WTC11 (cell line): ENCODE measurements around the gene CYP4F12. TPM values are rescaled to one million over a fixed set of nuclear protein-coding genes. Genes with fewer than 3 reads are reported as not detected.

ENCODE experiments used
- ATAC-seq: fragments of 200-7000 bp; cut with Tn5 transposase; 2 replicates; pipeline ENCODE4 v1.10.0; 2021; ENCODE audit warnings: mild to moderate bottlenecking, moderate library complexity
- CTCF ChIA-PET: fragments of 300-600 bp; sonication (Branson Sonifier 250); formaldehyde crosslinking; loops from one replicate; lab custom pipeline; 2021; ENCODE audit warnings: antibody characterized with exemption; lab: Charles Lee
- POLR2A ChIA-PET: fragments of 350-600 bp; sonication (Branson Sonifier 250); formaldehyde crosslinking; loops from one replicate; lab custom pipeline; 2021; ENCODE audit warnings: antibody characterized with exemption; lab: Charles Lee
- DNase-seq: peaks from one replicate; pipeline ENCODE4 v3.0.0; 2021; ENCODE audit warnings: low spot score
- H3K27ac Mint-ChIP-seq: 2 replicates; pipeline ENCODE4 v1.8.0; 2021; ENCODE audit warnings: mixed read lengths
- H3K27me3 Mint-ChIP-seq: 2 replicates; pipeline ENCODE4 v1.8.0; 2021; ENCODE audit warnings: low read depth, mild to moderate bottlenecking, moderate library complexity, mixed read lengths
- H3K36me3 Mint-ChIP-seq: 2 replicates; pipeline ENCODE4 v1.8.0; 2021; ENCODE audit warnings: mixed read lengths
- H3K4me1 Mint-ChIP-seq: 2 replicates; pipeline ENCODE4 v1.8.0; 2022; ENCODE audit warnings: mixed read lengths
- H3K4me3 Mint-ChIP-seq: 2 replicates; pipeline ENCODE4 v1.8.0; 2021; ENCODE audit warnings: mild to moderate bottlenecking, moderate library complexity, mixed read lengths
- H3K9me3 Mint-ChIP-seq: 2 replicates; pipeline ENCODE4 v1.8.0; 2021; ENCODE audit warnings: mixed read lengths
- CBFB ChIP-seq: sonication (generic); formaldehyde crosslinking; IDR thresholded peaks from 2 replicates; pipeline ENCODE4 v1.8.1; 2022; ENCODE audit warnings: mild to moderate bottlenecking, low read depth, missing genetic modification reagents
- E2F1 ChIP-seq: sonication (generic); formaldehyde crosslinking; IDR thresholded peaks from 2 replicates; pipeline ENCODE4 v1.8.0; 2022; ENCODE audit warnings: mild to moderate bottlenecking, missing genetic modification reagents
- E2F5 ChIP-seq: sonication (generic); formaldehyde crosslinking; IDR thresholded peaks from 2 replicates; pipeline ENCODE4 v1.8.1; 2022; ENCODE audit warnings: mild to moderate bottlenecking, moderate library complexity, missing genetic modification reagents
- ERG ChIP-seq: fragments of 250-450 bp; sonication (Bioruptor Pico); IDR thresholded peaks from 2 replicates; pipeline ENCODE4 v1.8.0; 2021; ENCODE audit warnings: mild to moderate bottlenecking
- ETV6 ChIP-seq: sonication (generic); formaldehyde crosslinking; IDR thresholded peaks from 2 replicates; pipeline ENCODE4 v1.8.1; 2022; ENCODE audit warnings: mild to moderate bottlenecking, missing genetic modification reagents
- FOXJ3 ChIP-seq: sonication (generic); formaldehyde crosslinking; IDR thresholded peaks from 2 replicates; pipeline ENCODE4 v1.9.0; 2021; ENCODE audit warnings: missing genetic modification reagents, mild to moderate bottlenecking, borderline replicate concordance
- FOXK1 ChIP-seq: sonication (generic); formaldehyde crosslinking; IDR thresholded peaks from 2 replicates; pipeline ENCODE4 v1.8.0; 2022; ENCODE audit warnings: mild to moderate bottlenecking, moderate library complexity, missing genetic modification reagents
- GTF2I ChIP-seq: fragments of 250-450 bp; sonication (Bioruptor Pico); conservative IDR thresholded peaks from 2 replicates; pipeline ENCODE4 v1.4.0; 2021; ENCODE audit warnings: mild to moderate bottlenecking
- IRF1 ChIP-seq: sonication (generic); formaldehyde crosslinking; IDR thresholded peaks from 2 replicates; pipeline ENCODE4 v1.8.0; 2023; ENCODE audit warnings: missing genetic modification reagents
- NFE2L1 ChIP-seq: sonication (generic); formaldehyde crosslinking; IDR thresholded peaks from 2 replicates; pipeline ENCODE4 v1.8.1; 2023; ENCODE audit warnings: missing genetic modification reagents
- NFYB ChIP-seq: sonication (generic); formaldehyde crosslinking; conservative IDR thresholded peaks from 2 replicates; pipeline ENCODE4 v1.8.0; 2022; ENCODE audit warnings: low read depth, missing genetic modification reagents
- RORB ChIP-seq: fragments of 250-450 bp; sonication (Bioruptor Pico); IDR thresholded peaks from 2 replicates; pipeline ENCODE4 v1.9.0; 2021; ENCODE audit warnings: mild to moderate bottlenecking
- SMAD4 ChIP-seq: sonication (generic); formaldehyde crosslinking; IDR thresholded peaks from 2 replicates; pipeline ENCODE4 v1.8.0; 2022; ENCODE audit warnings: mild to moderate bottlenecking, missing genetic modification reagents
- SP1 ChIP-seq: sonication (generic); formaldehyde crosslinking; conservative IDR thresholded peaks from 2 replicates; pipeline ENCODE4 v1.8.1; 2022; ENCODE audit warnings: missing genetic modification reagents
- STAT6 ChIP-seq: sonication (generic); formaldehyde crosslinking; conservative IDR thresholded peaks from 2 replicates; pipeline ENCODE4 v1.8.1; 2023; ENCODE audit warnings: mild to moderate bottlenecking, low read depth, missing genetic modification reagents, moderate library complexity
- ZBTB21 ChIP-seq: sonication (generic); formaldehyde crosslinking; IDR thresholded peaks from 2 replicates; pipeline ENCODE4 v1.8.1; 2023; ENCODE audit warnings: mild to moderate bottlenecking, missing genetic modification reagents, borderline replicate concordance
- ZNF121 ChIP-seq: sonication (generic); formaldehyde crosslinking; IDR thresholded peaks from 2 replicates; pipeline ENCODE4 v1.8.0; 2023; ENCODE audit warnings: missing genetic modification reagents
- ZNF219 ChIP-seq: sonication (generic); formaldehyde crosslinking; IDR thresholded peaks from 2 replicates; pipeline ENCODE4 v1.8.0; 2023; ENCODE audit warnings: missing genetic modification reagents, mild to moderate bottlenecking, borderline replicate concordance
- ZNF423 ChIP-seq: fragments of 250-450 bp; sonication (Bioruptor Pico); IDR thresholded peaks from 2 replicates; pipeline ENCODE4 v2.1.2; 2022; ENCODE audit warnings: mild to moderate bottlenecking, moderate library complexity
- ZNF512 ChIP-seq: sonication (generic); formaldehyde crosslinking; IDR thresholded peaks from 2 replicates; pipeline ENCODE4 v1.8.1; 2022; ENCODE audit warnings: missing genetic modification reagents, borderline replicate concordance
- total RNA-seq: library from RNA; stranded (reverse); gene quantifications from 3 replicates; pipeline ENCODE4 v1.2.3, GENCODE V29; 2021
- TF ChIP-seq, protein P1 (sequence below): sonication (generic); formaldehyde crosslinking; conservative IDR thresholded peaks from 2 replicates; pipeline ENCODE4 v1.8.1; 2022; ENCODE audit warnings: mild to moderate bottlenecking, missing genetic modification reagents
- TF ChIP-seq, protein P2 (sequence below): fragments of 250-450 bp; sonication (Bioruptor Pico); IDR thresholded peaks from 2 replicates; pipeline ENCODE4 v1.9.0; 2021; ENCODE audit warnings: mild to moderate bottlenecking

Gene CYP4F12
- total RNA-seq, 1 experiment from 2014 or later = not detected

GRCh38 chr19:15651791-15652190, 21.1 kb upstream of the CYP4F12 start:
- TF ChIP-seq NFE2L1 (CRISPR knock-in tag) (no peak), IRF1 (no peak), ZNF423 (CRISPR knock-in tag) (no peak), GTF2I (no peak), ERG (CRISPR knock-in tag) (no peak), ZBTB21 (no peak)
- no peak overlapping the region for H3K27ac Mint-ChIP-seq
- ChIA-PET CTCF (no interaction called here), POLR2A (no interaction called here)
- H3K36me3 Mint-ChIP-seq = peaks cover 58% of the 10 kb centered on the region
- ATAC-seq (no peak), DNase-seq (no peak)
- no peak overlapping the region for H3K4me3 Mint-ChIP-seq
- H3K4me1 Mint-ChIP-seq = no peaks in the 10 kb centered on the region
- H3K9me3 Mint-ChIP-seq = peaks cover 95% of the 10 kb centered on the region
- H3K27me3 Mint-ChIP-seq = peaks cover 19% of the 10 kb centered on the region

DNA sequence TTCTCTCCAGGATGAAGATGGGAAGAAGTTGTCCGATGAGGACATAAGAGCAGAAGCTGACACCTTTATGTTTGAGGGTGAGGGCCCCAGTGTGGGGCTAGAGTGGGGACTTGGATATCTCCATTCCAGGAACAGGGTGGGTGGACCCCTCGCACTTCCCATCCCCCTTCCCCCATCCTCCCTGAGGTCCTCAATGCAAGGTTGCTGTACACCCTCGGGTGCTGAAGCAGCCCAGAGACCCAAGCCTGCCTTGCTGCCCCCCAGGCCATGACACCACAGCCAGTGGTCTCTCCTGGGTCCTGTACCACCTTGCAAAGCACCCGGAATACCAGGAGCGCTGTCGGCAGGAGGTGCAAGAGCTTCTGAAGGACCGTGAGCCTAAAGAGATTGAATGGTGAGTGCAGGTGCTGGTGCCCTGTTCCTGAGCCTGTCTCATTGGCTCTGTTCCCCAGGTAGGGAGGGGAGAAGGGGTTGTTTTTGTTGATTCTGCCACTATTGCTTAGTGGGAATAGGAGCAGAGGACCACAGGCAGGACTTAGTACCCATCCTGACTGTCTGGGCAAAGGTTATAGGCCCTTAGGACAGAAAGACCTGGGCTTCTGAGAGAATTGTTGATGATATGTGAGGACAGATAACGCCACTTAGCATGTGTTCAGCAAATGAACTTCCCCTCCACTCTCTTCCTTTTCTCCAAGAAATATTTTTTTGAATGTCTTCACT, 20.2 kb upstream of the CYP4F12 start:
- no peak overlapping the region for H3K27ac Mint-ChIP-seq
- H3K36me3 Mint-ChIP-seq = peaks cover 52% of the 10 kb centered on the region
- ChIA-PET POLR2A (no interaction called here), CTCF (no interaction called here)
- H3K4me3 Mint-ChIP-seq = no peak overlapping the region
- H3K27me3 Mint-ChIP-seq = peaks cover 14% of the 10 kb centered on the region
- peaks cover 91% of the 10 kb centered on the region for H3K9me3 Mint-ChIP-seq
- no peak for ATAC-seq
- no peak for DNase-seq
- H3K4me1 Mint-ChIP-seq = no peaks in the 10 kb centered on the region
- TF ChIP-seq SP1 (CRISPR knock-in tag) (no peak), NFYB (CRISPR knock-in tag) (no peak), E2F5 (CRISPR knock-in tag) (no peak), STAT6 (no peak), FOXK1 (no peak), E2F1 (no peak), ZNF512 (no peak), ZNF219 (CRISPR knock-in tag) (no peak), FOXJ3 (no peak), ZNF121 (CRISPR knock-in tag) (no peak), RORB (CRISPR knock-in tag) (no peak), SMAD4 (no peak), CBFB (CRISPR knock-in tag) (no peak), ETV6 (CRISPR knock-in tag) (no peak)
- TF ChIP-seq, protein P1, sequence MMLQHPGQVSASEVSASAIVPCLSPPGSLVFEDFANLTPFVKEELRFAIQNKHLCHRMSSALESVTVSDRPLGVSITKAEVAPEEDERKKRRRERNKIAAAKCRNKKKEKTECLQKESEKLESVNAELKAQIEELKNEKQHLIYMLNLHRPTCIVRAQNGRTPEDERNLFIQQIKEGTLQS (CRISPR knock-in tag) = no peak
- TF ChIP-seq, protein P2, sequence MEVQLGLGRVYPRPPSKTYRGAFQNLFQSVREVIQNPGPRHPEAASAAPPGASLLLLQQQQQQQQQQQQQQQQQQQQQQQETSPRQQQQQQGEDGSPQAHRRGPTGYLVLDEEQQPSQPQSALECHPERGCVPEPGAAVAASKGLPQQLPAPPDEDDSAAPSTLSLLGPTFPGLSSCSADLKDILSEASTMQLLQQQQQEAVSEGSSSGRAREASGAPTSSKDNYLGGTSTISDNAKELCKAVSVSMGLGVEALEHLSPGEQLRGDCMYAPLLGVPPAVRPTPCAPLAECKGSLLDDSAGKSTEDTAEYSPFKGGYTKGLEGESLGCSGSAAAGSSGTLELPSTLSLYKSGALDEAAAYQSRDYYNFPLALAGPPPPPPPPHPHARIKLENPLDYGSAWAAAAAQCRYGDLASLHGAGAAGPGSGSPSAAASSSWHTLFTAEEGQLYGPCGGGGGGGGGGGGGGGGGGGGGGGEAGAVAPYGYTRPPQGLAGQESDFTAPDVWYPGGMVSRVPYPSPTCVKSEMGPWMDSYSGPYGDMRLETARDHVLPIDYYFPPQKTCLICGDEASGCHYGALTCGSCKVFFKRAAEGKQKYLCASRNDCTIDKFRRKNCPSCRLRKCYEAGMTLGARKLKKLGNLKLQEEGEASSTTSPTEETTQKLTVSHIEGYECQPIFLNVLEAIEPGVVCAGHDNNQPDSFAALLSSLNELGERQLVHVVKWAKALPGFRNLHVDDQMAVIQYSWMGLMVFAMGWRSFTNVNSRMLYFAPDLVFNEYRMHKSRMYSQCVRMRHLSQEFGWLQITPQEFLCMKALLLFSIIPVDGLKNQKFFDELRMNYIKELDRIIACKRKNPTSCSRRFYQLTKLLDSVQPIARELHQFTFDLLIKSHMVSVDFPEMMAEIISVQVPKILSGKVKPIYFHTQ (CRISPR knock-in tag) = no peak
